Keratinocyte (primary cell): ENCODE measurements around the gene DIS3L2. TPM values are rescaled to one million over a fixed set of nuclear protein-coding genes. Genes with fewer than 3 reads are reported as not detected.

Experiments used
- DNase-seq: peaks from one replicate; pipeline ENCODE4 v3.0.0-alpha.2; 2011; ENCODE audit warnings: low read depth, missing footprints, low spot score
- FAIRE-seq: peaks from 2 replicates; lab custom pipeline; 2011; peaks lifted over from hg19 to GRCh38; lab: Jason Lieb, UNC
- H2AFZ ChIP-seq: 2 replicates; pipeline ENCODE4 v1.6.0; 2012; ENCODE audit warnings: low read length, control low read depth, inconsistent platforms; ENCODE audit not compliant: control insufficient read depth
- H3K27ac ChIP-seq: 2 replicates; pipeline ENCODE4 v1.5.1; 2011; ENCODE audit warnings: low read length; ENCODE audit not compliant: control insufficient read depth, insufficient read depth
- H3K27me3 ChIP-seq: 3 replicates; pipeline ENCODE4 v1.6.0; 2011; ENCODE audit warnings: low read length; ENCODE audit not compliant: control insufficient read depth, insufficient read depth; ENCODE audit errors: extremely low read depth
- H3K36me3 ChIP-seq, 2 experiments: 2 replicates in 1 of 2; 3 replicates in 1 of 2; pipeline ENCODE4 v1.5.1; 2011; ENCODE audit warnings: low read length in 2 of 2, mild to moderate bottlenecking in 1 of 2; ENCODE audit not compliant: control insufficient read depth in 2 of 2, insufficient read depth in 2 of 2; ENCODE audit errors: extremely low read depth in 1 of 2
- H3K4me1 ChIP-seq: 3 replicates; pipeline ENCODE4 v1.5.1; 2011; ENCODE audit warnings: low read length; ENCODE audit not compliant: control insufficient read depth, insufficient read depth; ENCODE audit errors: extremely low read depth
- H3K4me2 ChIP-seq: 3 replicates; pipeline ENCODE4 v1.6.0; 2011; ENCODE audit warnings: low read depth, low read length; ENCODE audit not compliant: control insufficient read depth, insufficient read depth; ENCODE audit errors: extremely low read depth
- H3K4me3 ChIP-seq, 3 experiments: fragments of 200-600 bp in 1 of 3; sonication (generic) in 1 of 3; 2 replicates in 2 of 3; 3 replicates in 1 of 3; pipeline ENCODE4 v1.5.1; 2011 to 2016; ENCODE audit warnings: low read length in 3 of 3, mild to moderate bottlenecking in 3 of 3, control low read depth in 2 of 3, inconsistent platforms in 1 of 3, low read depth in 1 of 3, mixed read lengths in 1 of 3, mixed run types in 1 of 3, moderate library complexity in 1 of 3; ENCODE audit not compliant: control insufficient read depth in 2 of 3, insufficient read depth in 2 of 3; ENCODE audit errors: extremely low read depth in 1 of 3
- H3K79me2 ChIP-seq: 2 replicates; pipeline ENCODE4 v1.6.0; 2012; ENCODE audit warnings: low read length; ENCODE audit not compliant: control insufficient read depth, insufficient read depth
- H3K9ac ChIP-seq: 3 replicates; pipeline ENCODE4 v1.6.0; 2011; ENCODE audit warnings: low read length; ENCODE audit not compliant: control insufficient read depth, insufficient read depth; ENCODE audit errors: extremely low read depth
- H3K9me1 ChIP-seq: 3 replicates; pipeline ENCODE4 v1.6.0; 2011; ENCODE audit warnings: low read length; ENCODE audit not compliant: control insufficient read depth, insufficient read depth; ENCODE audit errors: extremely low read depth
- H3K9me3 ChIP-seq: 2 replicates; pipeline ENCODE4 v1.5.1; 2012; ENCODE audit warnings: low read depth, low read length; ENCODE audit not compliant: control insufficient read depth
- H4K20me1 ChIP-seq: 3 replicates; pipeline ENCODE4 v1.6.0; 2011; ENCODE audit warnings: low read length; ENCODE audit not compliant: control insufficient read depth, insufficient read depth; ENCODE audit errors: extremely low read depth
- EZH2 ChIP-seq: IDR thresholded peaks from one replicate; pipeline ENCODE4 v1.6.1; 2012; ENCODE audit warnings: inconsistent platforms, mild to moderate bottlenecking, low read length, moderate library complexity
- dilution Hi-C: fragments of 300-500 bp; cut with MboI; formaldehyde crosslinking; loops from one replicate; pipeline ENCODE4 v1.7.0; 2020; ENCODE audit warnings: low sequenced_read_pairs; ENCODE audit not compliant: extremely low pct_ligation_motif_present
- polyA minus RNA-seq, 3 experiments: library from RNA; depleted of rRNA, polyadenylated mRNA; stranded (reverse); fragments of >200 nt; gene quantifications; 1 replicate in 1 of 3; 2 replicates in 1 of 3; 3 replicates in 1 of 3; pipeline ENCODE4 v1.2.3, GENCODE V29; 2011
- polyA plus RNA-seq, 5 experiments: library from polyadenylated mRNA; depleted of rRNA in 3 of 5; stranded (reverse) in 3 of 5; stranded (forward) in 1 of 5; unstranded in 1 of 5; fragments of >200 nt; gene quantifications; 1 replicate in 1 of 5; 2 replicates in 3 of 5; 3 replicates in 1 of 5; pipeline versions ENCODE4 v1.2.1 to v1.2.3, GENCODE V29; 2011 to 2012; ENCODE audit warnings: missing spikeins in 2 of 5, low read depth in 1 of 5, low replicate concordance in 1 of 5
- TF ChIP-seq, protein P1 (sequence below), 3 experiments: IDR thresholded peaks in 1 of 3; conservative IDR thresholded peaks in 1 of 3; optimal IDR thresholded peaks in 1 of 3; 2 replicates in 2 of 3; 3 replicates in 1 of 3; pipeline versions ENCODE3 to v1.5.1; 2011; ENCODE audit warnings: low read length in 3 of 3, mild to moderate bottlenecking in 3 of 3, moderate library complexity in 2 of 3, control low read depth in 1 of 3, inconsistent platforms in 1 of 3; ENCODE audit not compliant: insufficient read depth in 2 of 3; ENCODE audit errors: extremely low read depth in 1 of 3

DIS3L2 gene, protein sequence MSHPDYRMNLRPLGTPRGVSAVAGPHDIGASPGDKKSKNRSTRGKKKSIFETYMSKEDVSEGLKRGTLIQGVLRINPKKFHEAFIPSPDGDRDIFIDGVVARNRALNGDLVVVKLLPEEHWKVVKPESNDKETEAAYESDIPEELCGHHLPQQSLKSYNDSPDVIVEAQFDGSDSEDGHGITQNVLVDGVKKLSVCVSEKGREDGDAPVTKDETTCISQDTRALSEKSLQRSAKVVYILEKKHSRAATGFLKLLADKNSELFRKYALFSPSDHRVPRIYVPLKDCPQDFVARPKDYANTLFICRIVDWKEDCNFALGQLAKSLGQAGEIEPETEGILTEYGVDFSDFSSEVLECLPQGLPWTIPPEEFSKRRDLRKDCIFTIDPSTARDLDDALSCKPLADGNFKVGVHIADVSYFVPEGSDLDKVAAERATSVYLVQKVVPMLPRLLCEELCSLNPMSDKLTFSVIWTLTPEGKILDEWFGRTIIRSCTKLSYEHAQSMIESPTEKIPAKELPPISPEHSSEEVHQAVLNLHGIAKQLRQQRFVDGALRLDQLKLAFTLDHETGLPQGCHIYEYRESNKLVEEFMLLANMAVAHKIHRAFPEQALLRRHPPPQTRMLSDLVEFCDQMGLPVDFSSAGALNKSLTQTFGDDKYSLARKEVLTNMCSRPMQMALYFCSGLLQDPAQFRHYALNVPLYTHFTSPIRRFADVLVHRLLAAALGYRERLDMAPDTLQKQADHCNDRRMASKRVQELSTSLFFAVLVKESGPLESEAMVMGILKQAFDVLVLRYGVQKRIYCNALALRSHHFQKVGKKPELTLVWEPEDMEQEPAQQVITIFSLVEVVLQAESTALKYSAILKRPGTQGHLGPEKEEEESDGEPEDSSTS
- polyA plus RNA-seq (8.5 to 11.9 TPM (median 8.6 TPM) in 3 replicates), polyA minus RNA-seq (8.8 to 53.4 TPM (median 14.5 TPM) in 3 replicates)
- 23.5 TPM for polyA plus RNA-seq (2011; ENCODE audit: low read depth)
- polyA plus RNA-seq (2011; cell fraction: cytosol; rRNA removed), result 8.7 and 10.4 TPM in 2 replicates
- 30.8 and 33.7 TPM in 2 replicates for polyA plus RNA-seq (2011; cell fraction: nucleus; rRNA removed)
- 8.5 and 15.8 TPM in 2 replicates for polyA plus RNA-seq (2012; ENCODE audit: low replicate concordance)
- polyA minus RNA-seq (2011; cell fraction: cytosol; rRNA and poly(A)+ RNA removed), result 8.8 TPM
- 16.1 and 33.7 TPM in 2 replicates for polyA minus RNA-seq (2011; cell fraction: nucleus; rRNA and poly(A)+ RNA removed)

DNA sequence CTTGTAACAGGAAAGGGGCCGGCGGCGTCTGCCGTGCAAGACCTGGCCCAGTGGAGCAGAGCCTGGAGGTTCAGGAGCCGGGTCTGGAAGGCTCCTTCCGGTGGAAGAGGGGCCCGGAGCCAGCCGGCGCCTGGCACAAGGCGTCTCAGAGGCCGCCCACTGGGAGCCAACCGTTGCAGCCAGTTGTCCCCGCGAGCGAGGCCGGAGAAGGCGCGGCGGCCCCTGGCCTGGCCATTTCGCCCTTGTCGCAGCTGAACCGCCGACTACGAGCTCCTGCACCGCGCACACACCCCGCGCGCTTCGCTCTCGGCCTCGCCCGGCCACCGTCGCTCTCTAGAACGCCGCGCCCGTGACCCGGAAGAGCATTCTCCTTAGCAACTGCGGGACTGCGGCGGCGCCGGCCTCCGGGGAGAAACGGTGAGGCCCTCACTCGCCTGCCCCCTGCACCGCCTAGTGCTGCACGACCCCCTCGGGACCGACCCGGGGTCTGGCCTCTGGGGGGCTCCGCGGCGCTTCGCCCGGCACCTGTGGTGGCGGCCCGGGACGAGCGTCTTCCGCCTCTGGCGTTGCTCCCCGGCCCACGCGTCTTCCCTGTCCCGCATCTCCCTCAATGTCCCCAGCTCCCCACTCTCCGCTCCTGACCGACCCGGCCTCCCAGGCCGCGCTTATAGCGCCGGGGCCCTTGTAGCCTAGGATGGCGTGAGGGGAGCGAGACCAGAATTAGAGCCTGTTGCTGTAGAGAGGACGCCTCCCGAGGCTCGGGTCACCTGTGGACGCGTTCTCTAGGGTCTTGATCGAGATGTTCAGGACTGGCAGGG lies at the start of gene DIS3L2:
DIS3L2 (plus strand) TSS at position 365 of the 818 bp plus-strand sequence. CDS start 53,215 bp downstream, outside the sequence.
- no peaks in the 10 kb centered on the region for H3K9me1 ChIP-seq
- no peaks in the 10 kb centered on the region for H3K27me3 ChIP-seq
- no peaks in the 10 kb centered on the region for H4K20me1 ChIP-seq
- H3K36me3 ChIP-seq, result no peaks in the 10 kb centered on the region
- no peaks in the 10 kb centered on the region for H3K9me3 ChIP-seq
- H3K79me2 ChIP-seq, result peaks cover 43% of the 10 kb centered on the region
- no peak for FAIRE-seq
- H3K27ac ChIP-seq, result peak within 1 kb of the TSS; percentile 83
- H3K4me1 ChIP-seq, result peaks cover 19% of the 10 kb centered on the region
- no peak for DNase-seq
- peak within 1 kb of the TSS; percentile 95 for H2AFZ ChIP-seq
- peak within 1 kb of the TSS; percentile 76 to 98 (median 94) for H3K4me3 ChIP-seq
- dilution Hi-C loops, result no loop called here
- H3K4me2 ChIP-seq, result peak within 1 kb of the TSS; percentile 79
- no peak for TF ChIP-seq EZH2
- peak within 1 kb of the TSS; percentile 91 for H3K9ac ChIP-seq

DNA sequence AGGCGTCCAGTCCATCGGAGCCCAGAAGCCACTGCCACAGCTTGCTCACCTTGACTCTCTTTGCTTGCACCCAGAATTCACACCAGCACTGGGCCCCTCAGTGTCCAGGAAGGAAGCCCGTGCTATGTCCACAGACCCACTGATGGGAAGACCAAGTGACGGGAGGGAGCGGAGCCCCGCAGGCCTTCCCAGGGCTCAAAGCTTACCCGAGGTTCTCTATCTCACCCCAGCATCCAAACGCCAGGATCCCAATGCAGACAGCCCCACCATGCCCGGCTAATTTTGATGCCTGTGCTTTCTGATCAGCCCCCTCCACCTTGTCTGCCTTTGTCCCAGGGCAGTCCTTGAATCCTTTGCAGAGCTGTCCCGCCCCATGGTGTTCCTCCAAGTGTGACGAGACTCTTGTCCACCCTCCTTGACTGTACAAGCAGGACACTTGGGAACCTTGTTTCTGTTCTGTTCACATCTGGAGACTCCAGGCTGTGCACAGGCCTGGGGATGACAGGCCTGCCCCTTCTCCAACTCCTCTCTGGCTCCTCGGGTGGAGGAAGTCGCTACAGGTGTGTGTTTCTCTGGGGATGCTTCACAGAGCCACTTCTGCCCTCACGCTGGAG lies 47.3 kb upstream of the DIS3L2 start:
- Histone ChIP-seq H3K4me2 (no peak overlapping the region), H3K9me3 (no peaks in the 10 kb centered on the region), H3K4me1 (no peaks in the 10 kb centered on the region), H3K79me2 (no peaks in the 10 kb centered on the region), H3K27me3 (peaks cover 7% of the 10 kb centered on the region), H3K27ac (no peak overlapping the region), H3K9ac (no peak overlapping the region), H2AFZ (no peak overlapping the region), H3K9me1 (no peaks in the 10 kb centered on the region), H3K36me3 (no peaks in the 10 kb centered on the region), H3K4me3 (no peak overlapping the region), H4K20me1 (no peaks in the 10 kb centered on the region)
- TF ChIP-seq EZH2, result no peak
- TF ChIP-seq, protein P1, sequence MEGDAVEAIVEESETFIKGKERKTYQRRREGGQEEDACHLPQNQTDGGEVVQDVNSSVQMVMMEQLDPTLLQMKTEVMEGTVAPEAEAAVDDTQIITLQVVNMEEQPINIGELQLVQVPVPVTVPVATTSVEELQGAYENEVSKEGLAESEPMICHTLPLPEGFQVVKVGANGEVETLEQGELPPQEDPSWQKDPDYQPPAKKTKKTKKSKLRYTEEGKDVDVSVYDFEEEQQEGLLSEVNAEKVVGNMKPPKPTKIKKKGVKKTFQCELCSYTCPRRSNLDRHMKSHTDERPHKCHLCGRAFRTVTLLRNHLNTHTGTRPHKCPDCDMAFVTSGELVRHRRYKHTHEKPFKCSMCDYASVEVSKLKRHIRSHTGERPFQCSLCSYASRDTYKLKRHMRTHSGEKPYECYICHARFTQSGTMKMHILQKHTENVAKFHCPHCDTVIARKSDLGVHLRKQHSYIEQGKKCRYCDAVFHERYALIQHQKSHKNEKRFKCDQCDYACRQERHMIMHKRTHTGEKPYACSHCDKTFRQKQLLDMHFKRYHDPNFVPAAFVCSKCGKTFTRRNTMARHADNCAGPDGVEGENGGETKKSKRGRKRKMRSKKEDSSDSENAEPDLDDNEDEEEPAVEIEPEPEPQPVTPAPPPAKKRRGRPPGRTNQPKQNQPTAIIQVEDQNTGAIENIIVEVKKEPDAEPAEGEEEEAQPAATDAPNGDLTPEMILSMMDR (optimal IDR thresholded peaks at IDR 0.05 in 1 of 3, IDR thresholded peaks at IDR 0.05 in 1 of 3, conservative IDR thresholded peaks at IDR 0.05 in 1 of 3; ENCODE audit: extremely low read depth in 1 of 3, insufficient read depth in 2 of 3, low read length in 3 of 3), result no peak
- DNase-seq (no peak), FAIRE-seq (no peak)
- dilution Hi-C loops, result no loop called here
